Transverse colon (tissue), 4 donors: Measurements from ENCODE around the gene FAM171A1.
"Not testable (repeated sequence)": the region's sequence is repeated elsewhere in the genome, so short reads cannot be mapped to it uniquely, and the experiment has no call there.

Experiments
- CTCF ChIP-seq, 5 experiments: fragments of 200-600 bp in 3 of 5; fragments of 450-650 bp in 2 of 5; sonication (generic) in 3 of 5; IDR thresholded peaks; 1 replicate in 2 of 5; 2 replicates in 3 of 5; pipeline ENCODE4 v1.5.1; 2016 to 2017; ENCODE audit warnings: antibody characterized with exemption in 5 of 5, inconsistent platforms in 3 of 5, mild to moderate bottlenecking in 2 of 5, moderate library complexity in 1 of 5
- EP300 ChIP-seq: sonication (generic); formaldehyde crosslinking; IDR thresholded peaks from one replicate; pipeline ENCODE4 v1.6.1; 2017; ENCODE audit warnings: antibody characterized with exemption, low read depth
- POLR2A ChIP-seq: fragments of 450-650 bp; IDR thresholded peaks from one replicate; pipeline ENCODE4 v1.6.1; 2016; ENCODE audit warnings: antibody characterized with exemption, mild to moderate bottlenecking, moderate library complexity
- POLR2AphosphoS5 ChIP-seq, 3 donors: sonication (generic); formaldehyde crosslinking; IDR thresholded peaks; one replicate each; pipeline ENCODE4 v1.6.1; 2016; ENCODE audit warnings: antibody characterized with exemption in 3 of 3

GRCh38 chr10:15333181-15333580, 37.9 kb downstream of the FAM171A1 start:
- not testable (repeated sequence) for TF ChIP-seq EP300; CTCF (IDR thresholded peaks at IDR 0.05); POLR2AphosphoS5 (IDR thresholded peaks at IDR 0.05); POLR2A
